ENCODE data around the gene CEP112.

GRCh38 chr17:65936013-65936412 is 255.9 kb downstream of the CEP112 start:
- TF ChIP-seq CTCF (conservative IDR thresholded peaks at IDR 0.05 in 1 of 2, IDR thresholded peaks at IDR 0.05 in 1 of 2; ENCODE audit: low read depth in 1 of 2, low read length in 2 of 2) (no peak), EZH2 (IDR thresholded peaks at IDR 0.05; ENCODE audit: low read length, missing control alignments) (no peak)

Measured in fibroblast of lung (primary cell).